Stimulated activated CD4-positive, alpha-beta T cell treated with anti-CD3 and anti-CD28 coated beads, Interleukin-1b, Interleukin-23, amount 100 ng/mL, for 1 hour (primary cell): ENCODE data around the gene GJA8.
A peak's percentile ranks its signal among the peaks of the same experiment; 100 is the strongest.
"Not testable (repeated sequence)": the region's sequence is repeated elsewhere in the genome, so short reads cannot be mapped to it uniquely, and the experiment has no call there.

Source experiments
- DNase-seq, 2 donors: peaks; one replicate each; pipeline ENCODE4 v3.0.0-alpha.2; 2020; ENCODE audit warnings: low read depth in 2 of 2

The GJA8 gene

GRCh38 chr1:147902253-147902845 is at the start of gene GJA8:
Gene GJA8, plus strand, starts transcription at chr1:147902795. Its CDS starts 5,161 bp downstream, at chr1:147907956.
- DNase-seq: no peak

- no peak for DNase-seq
These were observed 49.2 kb upstream of the GJA8 start for GRCh38 chr1:147853391-147853790.

- DNase-seq: not testable (repeated sequence)
These were observed 47.6 kb upstream of the GJA8 start for GRCh38 chr1:147854989-147855388.

- not testable (repeated sequence) for DNase-seq
These were observed 46.6 kb upstream of the GJA8 start for GRCh38 chr1:147855996-147856395.

- DNase-seq: not testable (repeated sequence)
These were observed 35.4 kb upstream of the GJA8 start for GRCh38 chr1:147867204-147867603.

GRCh38 chr1:147878022-147878421 is 24.6 kb upstream of the GJA8 start:
- no peak for DNase-seq

GRCh38 chr1:147879911-147880310 is 22.7 kb upstream of the GJA8 start:
- no peak for DNase-seq

- no peak for DNase-seq
These were observed 20.1 kb upstream of the GJA8 start for GRCh38 chr1:147882535-147882934.

GRCh38 chr1:147890177-147890790 is 12.3 kb upstream of the GJA8 start:
- peak; percentile 8 to 29 for DNase-seq

- no peak for DNase-seq
These were observed 11.5 kb upstream of the GJA8 start for GRCh38 chr1:147891088-147891487.

- DNase-seq: no peak
These were observed 10.4 kb upstream of the GJA8 start for GRCh38 chr1:147892216-147892615.

- no peak for DNase-seq
These were observed 9.8 kb upstream of the GJA8 start for GRCh38 chr1:147892731-147893214.

- DNase-seq: no peak
These were observed 7.5 kb upstream of the GJA8 start for GRCh38 chr1:147895123-147895522.

- no peak for DNase-seq
These were observed 5.4 kb upstream of the GJA8 start for GRCh38 chr1:147897029-147897752.

GRCh38 chr1:147897789-147898188 is 4.8 kb upstream of the GJA8 start:
- DNase-seq: no peak

- no peak for DNase-seq
These were observed 2.1 kb downstream of the GJA8 start for GRCh38 chr1:147904726-147905125.

- no peak for DNase-seq
These were observed 5.4 kb downstream of the GJA8 start for GRCh38 chr1:147907786-147908509.

GRCh38 chr1:147912553-147912952 is 10.0 kb downstream of the GJA8 start:
- DNase-seq: no peak

GRCh38 chr1:147913362-147913942 is 10.9 kb downstream of the GJA8 start:
- DNase-seq: no peak

- DNase-seq: no peak
These were observed 17.3 kb downstream of the GJA8 start for GRCh38 chr1:147919896-147920295.

GRCh38 chr1:147924813-147925212 is 22.2 kb downstream of the GJA8 start:
- no peak for DNase-seq

- DNase-seq: not testable (repeated sequence)
These were observed 24.6 kb downstream of the GJA8 start for GRCh38 chr1:147927215-147927614.
